HG02642 (cell line): ENCODE data around the gene RET.
"Not testable (repeated sequence)": the region's sequence is repeated elsewhere in the genome, so short reads cannot be mapped to it uniquely, and the experiment has no call there.

Experiments used
- ATAC-seq: cut with Tn5 transposase; IDR thresholded peaks from one replicate; pipeline ENCODE4 v1.9.1; 2021; ENCODE audit warnings: mild to moderate bottlenecking; ENCODE audit not compliant: unreplicated experiment, poor library complexity

The RET gene

DNA sequence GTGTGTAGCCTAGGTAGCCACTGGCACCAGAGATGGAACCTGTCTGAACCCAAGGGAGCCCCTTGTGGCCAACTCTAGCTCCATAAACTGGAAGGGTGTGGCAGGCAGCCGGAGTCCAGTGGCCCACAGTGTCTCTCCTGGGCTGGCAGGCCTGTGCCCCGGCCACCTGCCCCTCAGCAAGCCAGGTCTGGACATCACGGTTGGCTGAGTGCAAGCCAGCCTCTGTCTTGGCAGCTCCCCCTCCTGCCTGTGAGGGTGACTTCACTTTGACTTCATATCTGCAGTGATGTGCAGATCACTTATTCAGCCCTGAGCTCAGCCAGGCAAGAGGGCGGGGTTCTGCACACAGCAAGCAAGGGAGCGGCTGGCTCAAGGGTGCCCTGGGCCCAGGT, 1.3 kb upstream of the RET start:
- no peak for ATAC-seq

GRCh38 chr10:43076311-43076875, 476 bp upstream of the RET start:
- no peak for ATAC-seq

- no peak for ATAC-seq
Measured at GRCh38 chr10:43077421-43078171, 727 bp downstream of the RET start.

- ATAC-seq, result no peak
Measured at GRCh38 chr10:43078175-43078985, 1.5 kb downstream of the RET start.

GRCh38 chr10:43078986-43079273, 2.1 kb downstream of the RET start:
- ATAC-seq, result no peak

- ATAC-seq, result no peak
Measured at GRCh38 chr10:43079856-43080255, 3.0 kb downstream of the RET start.

DNA sequence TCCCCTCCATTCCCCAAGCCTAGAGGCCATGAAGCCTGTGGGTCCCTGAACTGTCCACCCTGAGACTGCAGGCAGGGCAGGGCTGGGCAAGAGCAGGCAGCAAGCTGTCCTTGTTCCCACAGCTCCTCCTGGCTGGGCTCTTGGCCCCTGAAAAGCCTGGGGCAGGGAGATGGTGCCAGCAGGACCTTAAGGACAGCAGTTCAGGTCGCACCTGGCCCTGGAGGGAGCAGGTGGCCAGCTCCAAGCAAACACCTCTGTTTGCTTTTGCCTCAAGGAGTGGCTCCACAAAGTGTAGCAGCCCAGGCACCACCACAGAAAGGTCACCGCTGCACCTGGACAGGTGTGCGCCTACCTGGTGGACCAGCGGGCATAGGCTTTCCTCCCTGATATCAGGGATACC, 5.2 kb downstream of the RET start:
- ATAC-seq, result no peak

- ATAC-seq, result no peak
Measured at GRCh38 chr10:43082746-43083145, 5.9 kb downstream of the RET start.

GRCh38 chr10:43083764-43084163, 6.9 kb downstream of the RET start:
- peak; percentile 38 for ATAC-seq

DNA sequence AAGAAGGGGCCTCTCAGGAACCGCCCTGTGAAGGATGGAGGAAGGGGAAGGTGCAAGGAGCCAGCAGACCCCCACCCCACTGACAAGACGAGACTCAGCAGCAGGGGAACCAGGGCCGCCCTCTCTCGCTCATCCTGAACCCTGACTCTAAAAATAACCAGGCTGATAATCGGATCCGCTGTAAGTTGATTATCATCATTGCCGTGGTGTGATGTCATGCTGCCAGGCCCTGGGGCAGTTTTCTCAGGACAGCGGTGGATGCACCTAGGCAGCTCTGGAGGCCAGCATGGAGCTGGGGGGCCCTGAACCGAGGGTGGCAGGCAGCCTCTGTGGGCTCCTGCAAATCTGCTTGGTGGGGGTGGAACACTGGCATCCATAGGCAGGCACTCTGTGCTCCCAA, 7.9 kb downstream of the RET start:
- no peak for ATAC-seq

GRCh38 chr10:43086321-43086942, 9.6 kb downstream of the RET start:
- ATAC-seq, result no peak

GRCh38 chr10:43089519-43089918, 12.7 kb downstream of the RET start:
- no peak for ATAC-seq

- ATAC-seq, result no peak
Measured at GRCh38 chr10:43090188-43090587, 13.3 kb downstream of the RET start.

DNA sequence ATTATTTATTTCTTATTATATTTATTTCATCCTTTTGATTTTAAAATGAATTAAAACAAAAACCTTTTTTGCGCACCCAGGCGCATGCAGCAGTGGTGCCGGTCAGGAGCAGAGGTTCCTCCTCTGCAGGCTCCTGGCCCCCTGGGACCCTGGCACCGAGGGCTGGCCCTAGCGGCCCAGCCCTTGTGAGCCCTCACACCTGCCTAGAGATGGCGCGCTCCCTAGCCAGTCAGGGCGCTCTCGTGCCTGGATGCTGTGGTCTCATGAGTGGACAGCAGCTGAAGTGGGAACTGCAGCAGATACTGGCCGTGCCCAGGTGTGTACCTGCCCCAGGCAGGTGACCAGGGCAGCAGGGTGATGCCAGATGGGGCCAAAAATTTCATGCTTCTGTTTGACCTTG, 13.8 kb downstream of the RET start:
- ATAC-seq, result no peak

GRCh38 chr10:43091846-43092245, 15.0 kb downstream of the RET start:
- no peak for ATAC-seq

GRCh38 chr10:43093423-43094076, 16.7 kb downstream of the RET start:
- no peak for ATAC-seq

GRCh38 chr10:43094085-43094484, 17.2 kb downstream of the RET start:
- ATAC-seq, result no peak

DNA sequence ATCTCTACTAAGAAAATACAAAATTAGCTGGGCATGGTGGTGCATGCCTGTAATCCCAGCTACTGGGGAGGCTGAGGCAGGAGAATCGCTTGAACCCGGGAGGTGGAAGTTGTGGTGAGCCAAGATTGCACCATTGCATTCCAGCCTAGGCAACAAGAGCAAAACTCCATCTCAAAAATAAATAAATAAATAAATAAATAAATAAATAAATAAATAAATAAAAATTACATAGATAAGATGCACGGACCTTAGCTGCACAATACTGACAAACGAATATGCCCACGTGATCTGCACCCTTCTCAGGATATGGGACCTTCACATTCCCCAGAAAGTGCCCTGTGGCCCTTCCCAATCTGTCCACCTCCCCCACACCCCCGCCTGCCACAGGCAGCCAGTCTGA, 22.5 kb downstream of the RET start:
- ATAC-seq, result not testable (repeated sequence)

GRCh38 chr10:43099928-43100327, 23.1 kb downstream of the RET start:
- ATAC-seq, result no peak

GRCh38 chr10:43100366-43100765, 23.5 kb downstream of the RET start:
- ATAC-seq, result no peak
